CD14-positive monocyte (primary cell): ENCODE results near the gene MGAT4C. TPM values are rescaled to one million over a fixed set of nuclear protein-coding genes. Genes with fewer than 3 reads are reported as not detected.
"Not testable (repeated sequence)": the region's sequence is repeated elsewhere in the genome, so short reads cannot be mapped to it uniquely, and the experiment has no call there.

Experiments
- DNase-seq, 3 donors: peaks; one replicate each; pipeline ENCODE4 v3.0.0-alpha.2; 2011 to 2022
- H2AFZ ChIP-seq: 2 replicates; pipeline ENCODE4 v1.6.0; 2012; ENCODE audit warnings: mild to moderate bottlenecking, low read depth, low read length, inconsistent platforms; ENCODE audit not compliant: insufficient read depth, poor library complexity, severe bottlenecking
- H3K27ac ChIP-seq, 2 donors: 1 replicate in 1 of 2; 2 replicates in 1 of 2; pipeline ENCODE4 v1.5.1; 2012 to 2013; ENCODE audit warnings: low read length in 2 of 2, control low read depth in 1 of 2, inconsistent platforms in 1 of 2, low read depth in 1 of 2, mild to moderate bottlenecking in 1 of 2
- H3K27me3 ChIP-seq, 2 donors: one replicate each; pipeline versions ENCODE4 v1.6.0 to v1.6.1; 2011 to 2013; ENCODE audit warnings: low read length in 2 of 2; ENCODE audit not compliant: control insufficient read depth in 2 of 2, insufficient read depth in 2 of 2
- H3K36me3 ChIP-seq, 2 donors: replicated peaks in 1 of 2; 1 replicate in 1 of 2; 2 replicates in 1 of 2; pipeline versions ENCODE4 v1.5.1 to v1.6.1; 2012 to 2013; ENCODE audit warnings: low read length in 2 of 2, control low read depth in 1 of 2, inconsistent platforms in 1 of 2, mild to moderate bottlenecking in 1 of 2; ENCODE audit not compliant: insufficient read depth in 2 of 2, control insufficient read depth in 1 of 2
- H3K4me1 ChIP-seq, 2 donors: 1 replicate in 1 of 2; 2 replicates in 1 of 2; pipeline versions ENCODE4 v1.5.1 to v1.6.1; 2012 to 2013; ENCODE audit warnings: low read length in 2 of 2, control low read depth in 1 of 2, inconsistent platforms in 1 of 2, mild to moderate bottlenecking in 1 of 2, moderate library complexity in 1 of 2; ENCODE audit not compliant: insufficient read depth in 2 of 2, control insufficient read depth in 1 of 2
- H3K4me2 ChIP-seq: replicated peaks from 2 replicates; pipeline ENCODE3; 2012; ENCODE audit warnings: low read length, moderate library complexity, mild to moderate bottlenecking; ENCODE audit not compliant: poor library complexity, severe bottlenecking; ENCODE audit errors: extremely low read depth
- H3K4me3 ChIP-seq, 3 experiments: fragments of 200-600 bp in 1 of 3; sonication (generic) in 1 of 3; replicated peaks in 1 of 3; 1 replicate in 2 of 3; 2 replicates in 1 of 3; pipeline ENCODE4 v1.5.1; 2011 to 2013; ENCODE audit warnings: low read length in 3 of 3, mild to moderate bottlenecking in 3 of 3, control low read depth in 2 of 3, low read depth in 2 of 3, inconsistent platforms in 1 of 3, moderate library complexity in 1 of 3
- H3K79me2 ChIP-seq: 2 replicates; pipeline ENCODE4 v1.6.0; 2012; ENCODE audit warnings: mild to moderate bottlenecking, control low read depth, inconsistent platforms, low read length, moderate library complexity; ENCODE audit not compliant: insufficient read depth
- H3K9ac ChIP-seq: 2 replicates; pipeline ENCODE4 v1.6.0; 2017; ENCODE audit warnings: low read length, mild to moderate bottlenecking; ENCODE audit not compliant: insufficient read depth, poor library complexity, severe bottlenecking
- H3K9me3 ChIP-seq, 2 donors: replicated peaks in 1 of 2; 1 replicate in 1 of 2; 2 replicates in 1 of 2; pipeline versions ENCODE4 v1.5.1 to v1.6.1; 2012 to 2013; ENCODE audit warnings: low read length in 2 of 2, control low read depth in 1 of 2; ENCODE audit not compliant: control insufficient read depth in 1 of 2, insufficient read depth in 1 of 2
- H4K20me1 ChIP-seq: 2 replicates; pipeline ENCODE4 v1.6.0; 2012; ENCODE audit warnings: mild to moderate bottlenecking, low read length, control low read depth, moderate library complexity; ENCODE audit not compliant: insufficient read depth
- H3K27ac Mint-ChIP-seq, 7 donors: one replicate each; pipeline ENCODE4 v1.8.0; 2020; ENCODE audit warnings: mild to moderate bottlenecking in 7 of 7, mixed read lengths in 7 of 7, moderate library complexity in 6 of 7, inconsistent platforms in 2 of 7
- H3K27me3 Mint-ChIP-seq, 3 donors: one replicate each; pipeline ENCODE4 v1.8.0; 2021 to 2022; ENCODE audit warnings: low read depth in 3 of 3, mild to moderate bottlenecking in 3 of 3, mixed read lengths in 3 of 3, moderate library complexity in 3 of 3, inconsistent platforms in 1 of 3
- H3K36me3 Mint-ChIP-seq, 2 donors: one replicate each; pipeline ENCODE4 v1.8.0; 2020; ENCODE audit warnings: mixed read lengths in 2 of 2, inconsistent platforms in 1 of 2, mild to moderate bottlenecking in 1 of 2
- H3K4me1 Mint-ChIP-seq: one replicate; pipeline ENCODE4 v1.8.0; 2020; ENCODE audit warnings: mild to moderate bottlenecking, mixed read lengths
- H3K4me3 Mint-ChIP-seq, 2 donors: one replicate each; pipeline ENCODE4 v1.8.0; 2020; ENCODE audit warnings: mild to moderate bottlenecking in 2 of 2, mixed read lengths in 2 of 2, moderate library complexity in 1 of 2
- H3K9me3 Mint-ChIP-seq, 7 donors: one replicate each; pipeline ENCODE4 v1.8.0; 2020 to 2022; ENCODE audit warnings: mixed read lengths in 7 of 7, mild to moderate bottlenecking in 6 of 7, moderate library complexity in 6 of 7, inconsistent platforms in 2 of 7
- CTCF ChIP-seq: fragments of 200-600 bp; IDR thresholded peaks from one replicate; pipeline ENCODE4 v1.8.0; 2022; ENCODE audit warnings: antibody characterized with exemption, mild to moderate bottlenecking
- WGBS: methylation state at CpG from one replicate; pipeline ENCODE4 v1.1.5; 2013; ENCODE audit warnings: missing lambda C conversion rate; ENCODE audit not compliant: insufficient coverage; 5-methylcytosine and 5-hydroxymethylcytosine counted together
- intact Hi-C, 2 donors: fragments of 100-400 bp; cut with micrococcal nuclease; formaldehyde crosslinking; loops; one replicate each; pipeline versions ENCODE4 v1.15.0 to v1.15.1; 2023
- polyA minus RNA-seq: library from RNA; depleted of rRNA, polyadenylated mRNA; stranded (reverse); fragments of >200 nt; gene quantifications from 2 replicates; pipeline ENCODE4 v1.2.3, GENCODE V29; 2012
- polyA plus RNA-seq, 3 donors: library from polyadenylated mRNA; depleted of rRNA in 1 of 3; unstranded in 2 of 3; stranded (reverse) in 1 of 3; fragments of 300-500 nt in 2 of 3; fragments of >200 nt in 1 of 3; fragmentation: Illumina TruSeq in 2 of 3; gene quantifications; 1 replicate in 2 of 3; 2 replicates in 1 of 3; pipeline ENCODE4 v1.2.3, GENCODE V29; 2012 to 2021
- total RNA-seq, 12 experiments: library from RNA in 1 of 12; stranded (reverse) in 1 of 12; fragments of 120-200 nt in 1 of 12; gene quantifications; one replicate each; pipeline ENCODE4 v1.2.4 and lab custom pipeline; 2013 to 2026; ENCODE audit warnings: mixed read lengths in 6 of 12, inconsistent platforms in 1 of 12

The MGAT4C gene
- not detected for total RNA-seq (2013)
- polyA plus RNA-seq (not detected), polyA minus RNA-seq (not detected in 2 replicates), total RNA-seq (lab: John Stamatoyannopoulos, UW) (0 to 6.2 (median 0.16) reads per million in 11 experiments)

GRCh38 chr12:86256163-86256562 lies at the start of gene MGAT4C:
MGAT4C (minus strand) TSS chr12:86256391.
- no peak within 1 kb of the TSS for H3K9ac ChIP-seq
- H3K36me3 ChIP-seq: no peaks in the 10 kb centered on the region
- DNase-seq: no peak
- intact Hi-C loops: no loop called here
- H3K27me3 ChIP-seq: no peaks in the 10 kb centered on the region
- H3K4me3 ChIP-seq: no peak within 1 kb of the TSS
- no peak within 1 kb of the TSS for H3K4me2 ChIP-seq
- Mint-ChIP-seq H3K4me3 (no peak within 1 kb of the TSS), H3K27ac (no peak within 1 kb of the TSS), H3K27me3 (no peaks in the 10 kb centered on the region), H3K9me3 (no peaks in the 10 kb centered on the region), H3K4me1 (no peaks in the 10 kb centered on the region), H3K36me3 (no peaks in the 10 kb centered on the region)
- no peaks in the 10 kb centered on the region for H3K4me1 ChIP-seq
- TF ChIP-seq CTCF: no peak
- WGBS: 63% methylated on average over 3 of the region's 3 CpGs
- no peaks in the 10 kb centered on the region for H3K79me2 ChIP-seq
- no peaks in the 10 kb centered on the region for H3K9me3 ChIP-seq
- H4K20me1 ChIP-seq: no peaks in the 10 kb centered on the region
- H3K27ac ChIP-seq: no peak within 1 kb of the TSS
- H2AFZ ChIP-seq: no peak within 1 kb of the TSS

GRCh38 chr12:86296396-86296795 lies 40.2 kb upstream of the MGAT4C start:
- intact Hi-C loops, H3K4me2 ChIP-seq, H3K9ac ChIP-seq, H3K4me3 ChIP-seq, H4K20me1 ChIP-seq, H3K9me3 Mint-ChIP-seq, H3K4me3 Mint-ChIP-seq, H3K4me1 ChIP-seq, H3K36me3 ChIP-seq, H3K27me3 ChIP-seq, H3K9me3 ChIP-seq, H3K4me1 Mint-ChIP-seq, H3K27ac ChIP-seq, H2AFZ ChIP-seq, DNase-seq, H3K36me3 Mint-ChIP-seq, H3K27me3 Mint-ChIP-seq, H3K79me2 ChIP-seq, H3K27ac Mint-ChIP-seq: not testable (repeated sequence)
- WGBS: 95% methylated on average over 27 of the region's 31 CpGs
